IMR-90 (cell line): ENCODE measurements around the gene ZNF182. TPM values are rescaled to one million over a fixed set of nuclear protein-coding genes. Genes with fewer than 3 reads are reported as not detected.

Experiments
- ATAC-seq: fragments of 200-7000 bp; cut with Tn5 transposase; 2 replicates; pipeline ENCODE4 v1.9.1; 2020; ENCODE audit warnings: low read depth, mild to moderate bottlenecking, moderate library complexity
- BruUV-seq: library from RNA; stranded (reverse); fragments of 400-500 nt; replicated peaks from 2 replicates; lab custom pipeline; 2021; lab: Mats Ljungman, UMichigan
- CTCF ChIA-PET: fragments of 300-600 bp; formaldehyde crosslinking; extraction: SDS; loops from one replicate; lab custom pipeline; 2021; ENCODE audit warnings: antibody characterized with exemption; lab: Yijun Ruan, JAX
- POLR2A ChIA-PET: fragments of 300-600 bp; sonication (Branson Sonifier 250); formaldehyde crosslinking; loops from one replicate; lab custom pipeline; 2022; ENCODE audit warnings: antibody characterized with exemption; ENCODE audit not compliant: unreplicated experiment; lab: Charles Lee
- DNase-seq: peaks from one replicate; pipeline ENCODE4 v3.0.0; 2013
- H2AFZ ChIP-seq: replicated peaks from 2 replicates; pipeline ENCODE3; 2013; ENCODE audit warnings: low read length, mild to moderate bottlenecking; ENCODE audit not compliant: poor library complexity
- H2AK5ac ChIP-seq: 2 replicates; pipeline ENCODE4 v1.6.1; 2013; ENCODE audit warnings: low read depth, low read length, inconsistent platforms
- H2AK9ac ChIP-seq: replicated peaks from 2 replicates; pipeline ENCODE3; 2013; ENCODE audit warnings: mild to moderate bottlenecking, low read depth, low read length, moderate library complexity; ENCODE audit not compliant: poor library complexity
- H2BK120ac ChIP-seq: 2 replicates; pipeline ENCODE4 v1.6.1; 2013; ENCODE audit warnings: low read depth, low read length, inconsistent platforms
- H2BK15ac ChIP-seq: 3 replicates; pipeline ENCODE4 v1.6.1; 2013; ENCODE audit warnings: low read depth, low read length, inconsistent platforms
- H2BK20ac ChIP-seq: 2 replicates; pipeline ENCODE4 v1.6.1; 2013; ENCODE audit warnings: low read depth, mild to moderate bottlenecking, inconsistent platforms, low read length, moderate library complexity
- H2BK5ac ChIP-seq: 2 replicates; pipeline ENCODE4 v1.6.1; 2013; ENCODE audit warnings: mild to moderate bottlenecking, low read depth, low read length, inconsistent platforms; ENCODE audit not compliant: poor library complexity, severe bottlenecking
- H3K14ac ChIP-seq: replicated peaks from 2 replicates; pipeline ENCODE4 v1.6.1; 2013; ENCODE audit warnings: low read depth, low read length, inconsistent platforms
- H3K18ac ChIP-seq: 2 replicates; pipeline ENCODE4 v1.6.1; 2013; ENCODE audit warnings: low read depth, low read length, control low read depth
- H3K23ac ChIP-seq: 2 replicates; pipeline ENCODE4 v1.6.1; 2013; ENCODE audit warnings: low read depth, low read length, inconsistent platforms
- H3K27ac ChIP-seq: 2 replicates; pipeline ENCODE4 v1.5.1; 2013; ENCODE audit warnings: mild to moderate bottlenecking, control low read depth, low read length; ENCODE audit not compliant: insufficient read depth
- H3K27me3 ChIP-seq: 2 replicates; pipeline ENCODE4 v1.6.1; 2013; ENCODE audit warnings: low read length; ENCODE audit not compliant: control insufficient read depth, insufficient read depth
- H3K36me3 ChIP-seq: 2 replicates; pipeline ENCODE4 v1.6.1; 2013; ENCODE audit warnings: low read length, mixed read lengths; ENCODE audit not compliant: control insufficient read depth, insufficient read depth
- H3K4ac ChIP-seq: 2 replicates; pipeline ENCODE4 v1.6.1; 2013; ENCODE audit warnings: low read depth, low read length, inconsistent platforms
- H3K4me1 ChIP-seq: 2 replicates; pipeline ENCODE4 v1.6.1; 2013; ENCODE audit warnings: low read length, mixed read lengths; ENCODE audit not compliant: control insufficient read depth, insufficient read depth
- H3K4me2 ChIP-seq: 2 replicates; pipeline ENCODE4 v1.6.1; 2013; ENCODE audit warnings: low read depth, mild to moderate bottlenecking, control low read depth, low read length, moderate library complexity
- H3K4me3 ChIP-seq: 2 replicates; pipeline ENCODE4 v1.5.1; 2013; ENCODE audit warnings: low read depth, mild to moderate bottlenecking, control low read depth, low read length, moderate library complexity; ENCODE audit not compliant: insufficient read depth
- H3K56ac ChIP-seq: 2 replicates; pipeline ENCODE4 v1.6.1; 2013; ENCODE audit warnings: low read length, inconsistent platforms; ENCODE audit not compliant: insufficient read depth; ENCODE audit errors: extremely low read depth
- H3K79me1 ChIP-seq, 2 experiments: 2 replicates each; pipeline ENCODE4 v1.6.1; 2013; ENCODE audit warnings: low read length in 2 of 2, inconsistent platforms in 1 of 2, low read depth in 1 of 2
- H3K9ac ChIP-seq: 2 replicates; pipeline ENCODE4 v1.6.1; 2013; ENCODE audit warnings: low read depth, low read length, control low read depth
- H3K9me1 ChIP-seq: 2 replicates; pipeline ENCODE4 v1.6.1; 2013; ENCODE audit warnings: low read length, inconsistent platforms; ENCODE audit not compliant: insufficient read depth
- H3K9me3 ChIP-seq: 2 replicates; pipeline ENCODE4 v1.6.1; 2013; ENCODE audit warnings: low read length; ENCODE audit not compliant: control insufficient read depth, insufficient read depth
- H4K20me1 ChIP-seq: 2 replicates; pipeline ENCODE4 v1.6.1; 2013; ENCODE audit warnings: low read length, inconsistent platforms; ENCODE audit not compliant: insufficient read depth
- H4K5ac ChIP-seq: 2 replicates; pipeline ENCODE4 v1.6.1; 2013; ENCODE audit warnings: mild to moderate bottlenecking, low read depth, low read length, control low read depth
- H4K8ac ChIP-seq, 2 experiments: 2 replicates each; pipeline ENCODE4 v1.6.1; 2013; ENCODE audit warnings: low read depth in 2 of 2, low read length in 2 of 2, control low read depth in 1 of 2, inconsistent platforms in 1 of 2
- H4K91ac ChIP-seq: 2 replicates; pipeline ENCODE4 v1.6.1; 2013; ENCODE audit warnings: low read depth, low read length, inconsistent platforms; ENCODE audit not compliant: insufficient read depth
- MAFK ChIP-seq: IDR thresholded peaks from 2 replicates; pipeline ENCODE4 v1.6.1; 2012; ENCODE audit warnings: low read depth, low read length, improper control_type of control experiment
- WGBS, 2 experiments: methylation state at CpG; one replicate each; pipeline versions ENCODE4 v1.1.5 to v1.1.7; 2013; ENCODE audit warnings: missing lambda C conversion rate in 2 of 2; ENCODE audit not compliant: insufficient read length in 1 of 2; ENCODE audit errors: extremely low coverage in 2 of 2; 5-methylcytosine and 5-hydroxymethylcytosine counted together
- dilution Hi-C: fragments of 300-500 bp; cut with HindIII; formaldehyde crosslinking; loops from one replicate; pipeline ENCODE4 v1.14.3; 2018; ENCODE audit warnings: low sequenced_read_pairs; ENCODE audit not compliant: unreplicated experiment
- in situ Hi-C: fragments of 300-500 bp; cut with MboI; formaldehyde crosslinking; loops from 3 replicates; pipeline ENCODE4 v1.14.3; 2019; ENCODE audit warnings: low sequenced_read_pairs, inconsistent platforms, mixed read lengths
- intact Hi-C: fragments of 100-400 bp; cut with micrococcal nuclease; formaldehyde crosslinking; loops from 2 replicates; pipeline ENCODE4 v1.10.0; 2022
- polyA plus RNA-seq, 3 experiments: library from polyadenylated mRNA; depleted of rRNA; stranded (reverse); fragments of >200 nt; gene quantifications; 2 replicates each; pipeline ENCODE4 v1.2.3, GENCODE V29; 2012; ENCODE audit warnings: low replicate concordance in 1 of 3
- total RNA-seq: library from RNA; depleted of rRNA; stranded (reverse); fragments of >200 nt; gene quantifications from 2 replicates; pipeline ENCODE4 v1.2.3, GENCODE V29; 2012
- TF ChIP-seq, protein P1 (sequence below): fragments of 150-350 bp; IDR thresholded peaks from 2 replicates; pipeline ENCODE4 v1.6.1; 2016; ENCODE audit warnings: low read depth, mild to moderate bottlenecking, low read length, moderate library complexity, borderline replicate concordance

ZNF182 gene
- total and polyA plus RNA-seq, 2 of the 4 experiments (the other 2 are of a cell fraction): 1.7 to 3.0 TPM

DNA sequence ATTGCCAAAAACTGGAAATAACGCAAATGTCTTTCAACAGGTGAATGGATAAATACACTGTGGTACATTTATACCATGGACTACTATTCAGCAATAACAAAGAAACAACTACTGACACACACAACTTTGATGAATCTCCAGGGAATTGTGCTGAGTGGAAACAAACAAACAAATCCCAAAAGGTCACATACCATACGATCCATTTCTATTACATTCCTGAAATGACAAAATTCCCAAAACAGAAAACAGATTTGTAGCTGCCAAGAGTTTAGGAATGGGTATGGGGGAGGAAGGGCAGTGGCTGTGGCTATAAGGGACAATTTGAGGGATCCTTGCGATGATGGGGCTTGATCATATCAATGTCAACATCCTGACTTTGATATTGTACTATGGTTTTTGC, 2.5 kb downstream of the ZNF182 start:
- in situ Hi-C loops (no loop called here), dilution Hi-C loops (no loop called here), intact Hi-C loops (no loop called here)
- Histone ChIP-seq H3K27me3 (no peaks in the 10 kb centered on the region), H2AK5ac (no peak overlapping the region), H2BK5ac (no peak overlapping the region), H3K4me2 (no peak overlapping the region), H4K5ac (no peak overlapping the region), H2BK20ac (no peak overlapping the region), H3K18ac (no peak overlapping the region), H3K79me1 (peaks cover 0 to 10% of the 10 kb centered on the region in 2 experiments; a peak in 1 of 4 replicates), H4K91ac (no peak overlapping the region), H3K36me3 (no peaks in the 10 kb centered on the region), H3K4ac (no peak overlapping the region), H3K9me3 (0 out of 2 replicates have a peak, but pooled peaks cover 2% of the 10 kb centered on the region), H2AFZ (no peak overlapping the region), H4K20me1 (no peaks in the 10 kb centered on the region), H2AK9ac (no peak overlapping the region), H3K14ac (no peak overlapping the region), H3K4me1 (peaks cover 2% of the 10 kb centered on the region; the same call in 1 of the 2 replicates), H4K8ac (no peak overlapping the region), H3K23ac (no peak overlapping the region), H3K56ac (no peak overlapping the region), H3K4me3 (no peak overlapping the region), H2BK120ac (no peak overlapping the region), H3K27ac (no peak overlapping the region), H3K9ac (no peak overlapping the region), H2BK15ac (no peak overlapping the region), H3K9me1 (no peaks in the 10 kb centered on the region)
- ChIA-PET CTCF (no interaction called here), POLR2A (no interaction called here)
- BruUV-seq: no TSS peak
- DNase-seq (no peak), ATAC-seq (no peak)
- WGBS, 2 experiments: no CpG with 5 or more reads among the region's 3 CpGs
- TF ChIP-seq, protein P1, sequence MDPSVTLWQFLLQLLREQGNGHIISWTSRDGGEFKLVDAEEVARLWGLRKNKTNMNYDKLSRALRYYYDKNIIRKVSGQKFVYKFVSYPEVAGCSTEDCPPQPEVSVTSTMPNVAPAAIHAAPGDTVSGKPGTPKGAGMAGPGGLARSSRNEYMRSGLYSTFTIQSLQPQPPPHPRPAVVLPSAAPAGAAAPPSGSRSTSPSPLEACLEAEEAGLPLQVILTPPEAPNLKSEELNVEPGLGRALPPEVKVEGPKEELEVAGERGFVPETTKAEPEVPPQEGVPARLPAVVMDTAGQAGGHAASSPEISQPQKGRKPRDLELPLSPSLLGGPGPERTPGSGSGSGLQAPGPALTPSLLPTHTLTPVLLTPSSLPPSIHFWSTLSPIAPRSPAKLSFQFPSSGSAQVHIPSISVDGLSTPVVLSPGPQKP: no peak
- no peak for TF ChIP-seq MAFK
